ENCODE measurements around the gene EFCAB13. TPM values are rescaled to one million over a fixed set of nuclear protein-coding genes. Genes with fewer than 3 reads are reported as not detected.

EFCAB13 gene
- total RNA-seq, 4 donors from 2014 or later, result 1.2 to 4.5 (median 2.8) TPM

DNA sequence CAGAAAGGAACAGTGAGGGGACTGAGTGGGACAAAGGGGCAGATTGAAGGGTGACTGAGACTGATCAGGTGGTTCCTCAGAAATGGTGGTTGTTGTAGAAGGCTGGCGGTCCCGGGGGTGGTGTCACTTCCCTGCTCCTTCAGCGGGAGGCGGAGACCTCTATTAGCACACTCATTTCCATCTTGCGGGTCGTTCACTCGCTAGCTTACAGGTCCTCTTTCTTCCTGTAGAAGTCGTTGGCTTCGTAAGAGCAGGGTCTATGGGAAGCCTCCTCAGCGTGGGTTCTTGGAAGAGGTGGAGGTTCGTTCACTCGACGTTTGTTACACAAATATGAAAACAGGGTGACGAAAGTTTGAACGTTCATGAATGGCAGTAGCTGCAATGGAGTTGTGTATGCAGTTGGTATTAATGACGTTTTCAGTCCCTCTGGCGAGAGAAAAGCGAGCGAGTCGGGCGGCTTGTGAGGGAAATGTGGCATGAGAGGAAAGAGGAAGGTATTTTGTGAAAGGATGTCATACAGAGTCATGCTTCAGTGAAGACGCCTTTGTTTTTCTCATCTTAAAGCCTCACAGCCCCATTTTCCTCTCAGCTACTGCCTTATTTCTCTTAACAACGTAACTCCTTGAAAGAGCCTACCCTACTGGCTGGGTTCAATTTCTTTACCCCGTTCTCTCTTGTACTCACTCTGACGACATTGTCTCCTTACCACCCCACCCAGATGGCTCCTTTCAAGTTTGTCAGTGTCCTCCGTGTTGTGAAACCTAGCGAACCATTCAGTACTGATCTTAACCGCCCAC is 667 bp downstream of the EFCAB13 start:
- peak; percentile 52 to 92 for DNase-seq (ENCODE audit: low spot score in 2 of 2)
- intact Hi-C loops (cut with DNase I; ENCODE audit: low total_unique reads), result no loop called here
- peak overlapping the region; percentile 67 for H3K4me3 ChIP-seq (ENCODE audit: low read depth, poor library complexity, severe bottlenecking)
- TF ChIP-seq, protein P1, sequence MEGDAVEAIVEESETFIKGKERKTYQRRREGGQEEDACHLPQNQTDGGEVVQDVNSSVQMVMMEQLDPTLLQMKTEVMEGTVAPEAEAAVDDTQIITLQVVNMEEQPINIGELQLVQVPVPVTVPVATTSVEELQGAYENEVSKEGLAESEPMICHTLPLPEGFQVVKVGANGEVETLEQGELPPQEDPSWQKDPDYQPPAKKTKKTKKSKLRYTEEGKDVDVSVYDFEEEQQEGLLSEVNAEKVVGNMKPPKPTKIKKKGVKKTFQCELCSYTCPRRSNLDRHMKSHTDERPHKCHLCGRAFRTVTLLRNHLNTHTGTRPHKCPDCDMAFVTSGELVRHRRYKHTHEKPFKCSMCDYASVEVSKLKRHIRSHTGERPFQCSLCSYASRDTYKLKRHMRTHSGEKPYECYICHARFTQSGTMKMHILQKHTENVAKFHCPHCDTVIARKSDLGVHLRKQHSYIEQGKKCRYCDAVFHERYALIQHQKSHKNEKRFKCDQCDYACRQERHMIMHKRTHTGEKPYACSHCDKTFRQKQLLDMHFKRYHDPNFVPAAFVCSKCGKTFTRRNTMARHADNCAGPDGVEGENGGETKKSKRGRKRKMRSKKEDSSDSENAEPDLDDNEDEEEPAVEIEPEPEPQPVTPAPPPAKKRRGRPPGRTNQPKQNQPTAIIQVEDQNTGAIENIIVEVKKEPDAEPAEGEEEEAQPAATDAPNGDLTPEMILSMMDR (IDR thresholded peaks at IDR 0.05), result no peak
- WGBS, 2 donors, result 6 to 12% methylated on average over 28 of the region's 28 CpGs

GRCh38 chr17:47325176-47325575 is 1.4 kb downstream of the EFCAB13 start:
- TF ChIP-seq POLR2A (IDR thresholded peaks at IDR 0.05), result no peak
- TF ChIP-seq, protein P1 (IDR thresholded peaks at IDR 0.05), result no peak
- WGBS, 2 donors, result 96 to 100% methylated on average over 1 of the region's 1 CpG
- H3K4me3 ChIP-seq (ENCODE audit: low read depth, poor library complexity, severe bottlenecking), result no peak overlapping the region
- intact Hi-C loops (cut with DNase I; ENCODE audit: low total_unique reads), result no loop called here
- no peak for DNase-seq (ENCODE audit: low spot score in 2 of 2)

- DNase-seq (ENCODE audit: low spot score in 2 of 2), result no peak
- no peak overlapping the region for H3K4me3 ChIP-seq (ENCODE audit: low read depth, poor library complexity, severe bottlenecking)
- WGBS, 2 donors, result 98 to 99% methylated on average over 2 of the region's 2 CpGs
- intact Hi-C loops (cut with DNase I; ENCODE audit: low total_unique reads), result no loop called here
- TF ChIP-seq, protein P1 (IDR thresholded peaks at IDR 0.05), result no peak
- no peak for TF ChIP-seq POLR2A (IDR thresholded peaks at IDR 0.05)
Observed at GRCh38 chr17:47330548-47330947, 6.8 kb downstream of the EFCAB13 start.

DNA sequence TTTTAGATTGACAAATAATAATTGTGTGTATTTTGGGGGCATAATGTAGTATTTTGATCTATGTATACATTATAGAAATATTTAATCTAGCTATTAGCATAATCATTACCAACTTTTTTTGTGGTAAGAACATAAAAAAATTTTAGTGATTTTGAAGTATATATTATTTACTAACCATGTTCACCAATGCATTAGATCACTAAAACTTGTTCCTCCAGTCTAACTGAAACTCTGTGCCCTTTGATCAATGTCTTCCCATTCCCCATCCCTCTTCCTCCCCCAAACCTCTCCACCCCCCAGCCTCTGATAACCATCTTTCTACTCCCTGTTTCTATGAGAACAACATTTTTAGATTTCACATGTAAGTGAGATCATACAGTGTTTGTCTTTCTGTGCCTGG is 8.5 kb downstream of the EFCAB13 start:
- DNase-seq (ENCODE audit: low spot score in 2 of 2), result no peak
- TF ChIP-seq, protein P1 (IDR thresholded peaks at IDR 0.05), result no peak
- no peak for TF ChIP-seq POLR2A (IDR thresholded peaks at IDR 0.05)
- H3K4me3 ChIP-seq (ENCODE audit: low read depth, poor library complexity, severe bottlenecking), result no peak overlapping the region
- intact Hi-C loops (cut with DNase I; ENCODE audit: low total_unique reads), result no loop called here

- TF ChIP-seq POLR2A (IDR thresholded peaks at IDR 0.05), result no peak
- TF ChIP-seq, protein P1 (IDR thresholded peaks at IDR 0.05), result no peak
- 78 to 80% methylated on average over 4 of the region's 4 CpGs for WGBS, 2 donors
- intact Hi-C loops (cut with DNase I; ENCODE audit: low total_unique reads), result no loop called here
- no peak overlapping the region for H3K4me3 ChIP-seq (ENCODE audit: low read depth, poor library complexity, severe bottlenecking)
- DNase-seq (ENCODE audit: low spot score in 2 of 2), result no peak
Observed at GRCh38 chr17:47335101-47335936, 11.6 kb downstream of the EFCAB13 start.
